ENCODE measurements around the gene COL5A1.
A peak's percentile ranks its signal among the peaks of the same experiment; 100 is the strongest.

Gene COL5A1

DNA sequence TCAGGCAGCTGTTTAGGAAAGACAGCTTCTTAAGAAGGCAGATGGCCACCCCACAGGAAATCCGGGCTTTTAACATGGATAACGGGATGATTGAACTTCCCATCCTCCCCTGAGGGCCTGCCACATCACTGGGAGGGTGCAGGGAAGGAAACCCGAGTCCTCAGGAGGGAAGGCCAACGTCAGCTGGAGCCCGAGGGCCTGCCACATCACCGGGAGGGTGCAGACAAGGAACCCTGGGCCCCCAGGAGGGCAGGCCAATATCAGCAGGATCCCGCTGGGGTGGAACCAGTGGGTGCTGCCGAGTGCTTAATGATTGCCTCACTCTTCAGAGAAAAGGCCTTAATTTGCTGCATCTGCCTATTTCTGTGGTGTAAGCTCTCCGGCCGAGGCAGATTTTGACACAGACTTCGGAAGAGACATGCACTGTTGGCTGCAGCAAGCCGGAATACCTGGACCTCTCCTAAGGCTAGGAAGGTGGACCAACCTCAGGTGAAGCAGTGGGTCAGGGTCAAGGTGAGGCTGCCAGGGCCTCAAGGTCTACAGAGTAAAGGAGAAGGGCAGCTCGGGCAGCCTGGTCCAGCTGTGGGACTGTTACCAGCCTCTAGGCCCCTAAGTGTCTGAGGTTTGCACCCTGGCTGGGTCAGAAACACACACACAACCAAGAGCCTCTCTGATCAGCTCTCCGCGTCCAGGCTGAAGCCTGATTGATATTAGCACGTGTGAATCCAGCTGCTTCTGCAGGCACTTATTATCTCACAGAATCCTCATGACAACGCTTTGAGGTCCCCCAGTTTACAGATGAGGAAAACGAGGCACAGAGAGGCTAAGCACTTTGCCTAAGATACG is 14.8 kb upstream of the COL5A1 start:
- peak; percentile 36 for DNase-seq

DNA sequence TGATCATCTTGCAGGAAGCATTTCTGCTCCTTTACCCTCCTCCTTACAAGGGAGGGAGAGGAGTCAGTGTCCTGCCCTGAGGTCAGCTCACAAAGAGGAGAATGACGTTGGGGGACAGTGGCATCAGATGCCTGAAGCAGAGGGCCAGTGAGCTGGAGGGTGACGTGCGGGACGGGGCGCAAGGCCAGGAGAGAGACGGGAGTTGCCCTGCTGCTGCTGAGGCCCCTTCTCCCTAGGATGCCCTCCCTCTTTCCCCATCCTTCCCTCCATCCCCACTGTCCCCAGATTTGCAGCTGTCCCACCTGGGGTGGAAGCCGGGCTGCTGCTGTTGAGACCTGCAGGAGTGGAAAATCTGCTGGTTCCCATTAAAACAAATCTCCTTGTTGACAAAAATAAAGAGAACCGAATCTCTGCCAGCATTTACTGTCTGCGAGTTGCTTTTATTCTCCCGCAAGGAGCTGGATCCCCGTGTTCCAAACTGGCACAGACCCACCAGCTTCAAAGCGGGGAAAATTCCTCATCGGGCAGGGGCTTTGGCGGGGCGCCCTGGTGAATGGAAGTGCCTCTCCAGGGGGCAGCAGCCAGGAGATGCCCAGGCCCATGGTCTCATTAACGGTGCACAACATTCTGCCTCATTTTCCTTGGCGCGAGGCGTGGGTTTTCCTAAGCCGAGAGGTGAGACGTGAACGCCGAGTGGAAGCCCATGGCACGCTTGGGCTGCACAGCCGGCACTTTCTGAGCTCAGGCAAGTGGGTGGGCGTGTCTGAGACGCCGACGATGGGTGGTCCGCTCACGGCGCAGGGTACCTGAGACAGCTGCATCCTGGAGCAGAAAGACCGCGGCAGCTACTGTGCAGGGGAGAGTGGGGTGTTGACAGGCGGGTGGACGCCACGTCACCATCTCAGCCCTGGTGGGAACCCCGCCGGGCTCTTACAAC is 13.9 kb upstream of the COL5A1 start:
- DNase-seq = peak; percentile 56

DNA sequence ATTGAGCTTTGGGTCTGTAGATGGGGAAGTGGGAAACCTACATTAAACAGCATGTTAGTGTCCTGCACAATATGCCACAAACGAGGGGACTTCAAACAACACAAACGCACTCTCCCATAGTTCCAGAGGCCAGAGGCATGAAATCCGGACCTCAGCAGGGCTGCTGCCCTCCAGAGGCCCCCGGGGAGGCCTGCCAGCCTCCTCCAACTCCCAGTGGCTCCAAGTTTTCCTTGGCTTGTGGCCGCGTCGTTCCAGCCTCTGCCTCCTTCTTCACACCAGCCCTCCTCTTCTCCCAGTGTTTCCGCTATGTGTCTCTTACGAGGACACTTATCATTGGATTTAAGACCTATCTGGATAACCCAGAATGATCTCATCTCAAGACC is 13.3 kb upstream of the COL5A1 start:
- no peak for DNase-seq

DNA sequence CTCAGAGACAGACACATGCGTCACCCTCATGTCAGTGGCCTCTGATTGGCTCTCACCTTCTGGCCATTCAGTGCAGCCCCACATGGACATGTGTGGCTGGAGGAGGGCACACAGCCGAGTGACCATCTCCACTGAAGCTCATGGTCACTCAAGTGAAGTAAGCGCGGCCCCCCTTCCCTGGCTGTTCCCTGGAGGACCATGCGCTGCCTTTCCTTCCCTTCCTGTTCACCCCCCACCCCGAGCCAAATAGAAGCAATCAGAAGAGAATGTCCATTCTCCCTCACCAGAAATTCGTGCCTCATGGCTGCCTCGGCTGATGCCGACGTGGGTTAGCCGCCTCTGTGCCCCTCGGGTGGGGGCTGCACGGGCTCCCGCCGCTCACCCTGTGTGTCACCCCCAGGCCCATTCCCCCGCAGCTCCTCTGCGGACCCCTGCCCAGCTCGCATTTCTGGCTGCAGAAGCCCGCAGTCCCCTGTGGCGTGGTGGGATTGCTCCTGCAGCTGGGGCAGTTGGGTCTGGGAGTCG is 12.5 kb upstream of the COL5A1 start:
- no peak for DNase-seq

DNA sequence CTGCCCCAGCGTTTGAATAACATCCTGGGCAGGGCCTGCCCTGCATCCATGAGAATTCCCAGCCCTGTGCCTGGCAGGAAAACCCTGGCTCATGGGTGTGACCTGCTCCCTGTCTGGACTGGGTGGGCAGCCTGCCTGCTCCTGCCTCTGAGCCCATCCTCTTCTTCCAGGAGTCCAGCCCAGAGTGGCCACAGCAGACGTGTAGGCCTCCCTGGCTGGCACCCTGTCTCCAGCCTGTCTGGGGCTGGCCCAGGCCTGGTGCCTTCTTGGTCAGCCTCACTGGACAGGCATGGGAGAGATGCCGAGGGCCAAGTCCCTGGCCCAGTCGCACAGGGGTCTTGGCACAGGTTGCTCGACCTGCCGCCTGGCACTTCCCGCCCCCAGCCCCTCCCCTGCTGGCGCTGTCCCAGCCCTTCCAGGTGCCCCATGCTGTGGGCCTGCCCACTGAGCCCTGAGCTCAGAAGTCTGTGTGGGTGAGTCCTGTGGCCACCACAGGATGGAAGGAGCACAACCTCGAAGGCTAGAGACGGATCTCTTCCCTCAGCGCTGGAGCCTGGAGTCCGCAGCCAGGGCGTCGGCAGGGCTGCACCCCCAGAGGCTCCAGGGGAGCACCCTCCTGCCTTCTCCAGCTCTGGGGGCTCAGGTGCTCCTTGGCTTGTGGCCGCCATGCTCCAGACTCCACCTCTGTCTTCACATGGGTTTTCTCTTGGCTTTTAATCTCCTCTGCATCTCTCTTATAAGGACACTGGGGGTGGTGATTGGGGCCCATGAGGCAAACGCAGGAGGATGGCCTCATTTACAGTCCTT is 11.8 kb upstream of the COL5A1 start:
- DNase-seq = peak; percentile 58

DNA sequence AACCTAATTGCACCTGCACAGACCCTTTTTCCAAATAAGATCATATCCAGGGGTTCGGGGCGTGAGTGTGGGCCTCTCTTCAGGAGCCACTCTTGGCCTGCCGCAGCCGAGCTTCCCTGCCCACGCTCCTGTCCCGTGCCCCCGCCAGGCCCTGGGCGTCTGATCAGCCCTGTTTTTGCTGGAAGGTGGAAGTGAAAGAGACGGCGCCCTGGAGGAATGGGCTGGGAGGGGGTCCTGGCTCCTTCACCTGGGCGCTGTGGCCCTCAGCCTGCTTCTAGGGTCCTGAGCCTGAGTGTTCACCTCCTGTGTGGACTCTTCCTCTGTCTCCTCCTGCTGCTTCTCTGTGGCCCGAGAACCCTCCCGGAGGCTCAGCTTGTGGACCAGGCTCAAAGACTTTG is 11.2 kb upstream of the COL5A1 start:
- DNase-seq = peak; percentile 48

DNA sequence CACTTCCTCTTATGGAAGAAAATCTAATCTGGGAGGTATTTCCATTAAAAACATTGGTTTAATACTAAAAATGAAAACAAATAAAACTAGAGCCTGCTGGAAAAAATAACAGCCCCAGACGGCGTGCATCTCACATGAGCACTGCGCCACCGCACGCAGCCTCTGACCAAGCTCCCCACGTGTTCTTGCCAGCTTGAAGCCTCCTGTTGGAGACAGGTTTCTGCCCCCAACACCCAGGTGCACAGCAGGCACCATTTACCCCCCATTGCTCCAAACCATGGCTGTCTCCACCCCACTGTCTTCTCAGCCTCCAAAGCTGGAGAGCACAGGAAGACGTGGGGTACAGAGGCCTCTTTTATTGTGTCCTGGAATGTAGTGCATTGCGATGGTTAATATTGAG is 10.7 kb upstream of the COL5A1 start:
- peak; percentile 36 for DNase-seq

DNA sequence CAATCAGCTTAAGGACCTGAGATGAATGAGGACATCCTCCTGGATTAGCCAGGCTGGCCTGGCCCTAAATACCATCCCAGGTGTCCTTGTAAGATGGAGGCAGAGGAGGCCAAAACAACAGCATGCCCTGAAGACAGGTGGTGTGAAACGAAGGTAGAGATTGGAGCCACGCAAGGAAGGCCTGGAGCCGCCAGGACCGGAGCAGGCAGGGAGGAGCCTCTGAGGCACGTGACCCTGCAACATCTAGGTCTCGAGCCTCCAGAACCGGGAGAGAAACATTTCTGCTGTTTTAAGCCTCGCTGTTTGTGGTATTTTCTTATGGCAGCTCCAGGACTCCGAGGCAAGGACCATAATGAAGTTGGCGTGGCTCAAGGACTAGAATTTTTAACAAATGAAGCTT is 9.7 kb upstream of the COL5A1 start:
- DNase-seq = peak; percentile 45

DNA sequence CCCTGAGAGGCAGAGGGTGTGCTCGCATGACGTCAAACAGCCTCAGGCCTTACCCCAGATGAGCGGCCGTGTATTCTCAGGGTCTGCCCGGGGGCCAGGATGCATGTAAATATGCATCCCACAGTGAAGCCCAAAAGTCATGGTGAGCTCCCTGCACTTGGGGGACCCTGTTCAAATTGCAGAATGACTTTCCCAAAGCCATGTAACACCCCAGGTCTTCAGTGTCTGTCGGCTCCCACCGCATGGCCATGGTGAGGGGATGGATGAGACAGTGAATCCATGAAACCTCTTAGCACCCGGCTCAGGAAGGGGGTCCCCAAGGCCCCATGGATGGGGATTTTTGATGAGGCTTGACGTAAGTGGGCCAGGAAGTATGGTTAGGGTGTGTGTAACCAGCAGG is 9.3 kb upstream of the COL5A1 start:
- DNase-seq = peak; percentile 27

DNA sequence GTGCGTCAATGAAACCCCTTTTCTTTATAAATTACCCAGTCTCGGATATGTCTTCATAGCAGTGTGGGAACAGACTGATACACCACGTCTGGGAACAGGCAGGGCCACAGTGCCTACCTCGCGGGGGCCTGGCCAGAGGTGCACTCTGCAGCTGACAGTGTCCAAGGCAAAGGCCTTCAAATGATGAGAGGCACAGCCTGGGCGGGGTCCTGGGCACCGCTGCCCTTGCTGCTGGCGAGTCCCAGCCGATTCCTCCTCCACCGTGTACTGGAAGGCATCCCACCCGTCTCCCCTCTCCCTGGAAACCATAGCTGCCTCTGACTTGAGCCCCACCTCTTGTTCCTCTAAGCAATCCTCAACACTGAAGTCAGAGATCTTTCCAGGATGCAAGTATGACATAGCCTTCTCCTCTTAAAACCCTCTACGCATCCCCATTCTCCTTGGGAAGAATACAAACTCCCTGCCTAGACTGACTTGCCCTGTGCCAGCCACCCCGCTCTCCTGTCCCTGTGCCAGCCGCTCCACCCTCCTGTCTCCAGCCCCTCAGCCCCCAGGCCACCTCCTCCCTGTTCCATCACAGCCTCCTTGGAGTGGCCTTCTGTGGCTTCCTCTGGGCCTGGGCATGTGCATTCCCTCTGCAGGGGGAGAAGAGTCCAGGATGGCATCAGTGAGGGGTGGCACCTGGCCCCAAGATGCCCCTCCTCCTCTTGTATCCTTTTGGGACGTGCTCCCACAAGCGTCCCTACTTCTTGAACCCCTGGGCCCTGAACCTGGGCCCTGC is 8.1 kb upstream of the COL5A1 start:
- peak; percentile 51 for DNase-seq

DNA sequence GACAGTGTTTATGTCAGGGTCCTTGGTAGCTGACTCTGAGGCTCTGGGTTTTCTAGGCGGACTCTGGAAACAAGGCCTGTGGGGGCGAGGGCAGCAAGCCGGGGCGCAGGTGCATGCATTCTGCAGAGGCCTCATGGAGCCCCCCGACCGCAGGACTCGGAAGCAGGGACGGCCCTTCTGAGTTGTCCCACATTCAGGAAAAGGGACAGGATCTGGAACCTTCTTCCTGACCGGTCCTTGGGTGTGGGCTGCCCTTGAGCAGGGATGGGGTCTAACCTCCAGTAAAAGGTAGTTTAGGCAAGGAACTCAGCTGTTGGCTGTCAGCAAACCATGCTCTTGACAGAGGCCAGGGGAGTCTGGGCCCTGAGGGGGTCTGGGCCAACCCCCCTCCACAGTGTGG is 7.4 kb upstream of the COL5A1 start:
- DNase-seq = no peak

DNA sequence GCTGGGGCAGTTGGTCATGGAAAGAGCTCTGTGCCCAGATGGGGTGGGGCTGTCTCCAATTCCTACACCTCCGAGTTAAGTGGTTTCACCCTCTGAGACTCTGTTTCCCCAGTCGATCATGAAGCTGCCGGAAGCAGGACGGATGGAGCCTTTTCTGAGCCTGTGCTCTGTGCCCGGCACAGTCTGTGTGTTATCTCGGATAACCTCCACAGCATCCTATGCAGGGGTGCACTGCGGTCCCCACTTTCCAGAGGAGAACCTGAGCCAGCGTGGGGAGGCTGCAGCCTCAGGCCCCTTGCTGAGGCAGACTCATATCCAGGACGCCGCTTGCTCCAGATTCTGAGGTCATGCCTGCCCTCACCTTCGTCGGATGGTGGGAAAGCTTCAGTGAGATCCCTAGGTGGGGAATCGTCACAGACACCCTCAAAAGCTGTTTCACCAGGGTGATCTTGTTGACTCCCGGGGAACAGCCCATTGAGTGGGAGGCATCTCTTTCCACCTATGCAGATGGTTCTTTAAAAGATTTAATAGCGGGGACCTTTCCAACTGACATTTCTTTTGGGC is 6.9 kb upstream of the COL5A1 start:
- DNase-seq = peak; percentile 47

DNA sequence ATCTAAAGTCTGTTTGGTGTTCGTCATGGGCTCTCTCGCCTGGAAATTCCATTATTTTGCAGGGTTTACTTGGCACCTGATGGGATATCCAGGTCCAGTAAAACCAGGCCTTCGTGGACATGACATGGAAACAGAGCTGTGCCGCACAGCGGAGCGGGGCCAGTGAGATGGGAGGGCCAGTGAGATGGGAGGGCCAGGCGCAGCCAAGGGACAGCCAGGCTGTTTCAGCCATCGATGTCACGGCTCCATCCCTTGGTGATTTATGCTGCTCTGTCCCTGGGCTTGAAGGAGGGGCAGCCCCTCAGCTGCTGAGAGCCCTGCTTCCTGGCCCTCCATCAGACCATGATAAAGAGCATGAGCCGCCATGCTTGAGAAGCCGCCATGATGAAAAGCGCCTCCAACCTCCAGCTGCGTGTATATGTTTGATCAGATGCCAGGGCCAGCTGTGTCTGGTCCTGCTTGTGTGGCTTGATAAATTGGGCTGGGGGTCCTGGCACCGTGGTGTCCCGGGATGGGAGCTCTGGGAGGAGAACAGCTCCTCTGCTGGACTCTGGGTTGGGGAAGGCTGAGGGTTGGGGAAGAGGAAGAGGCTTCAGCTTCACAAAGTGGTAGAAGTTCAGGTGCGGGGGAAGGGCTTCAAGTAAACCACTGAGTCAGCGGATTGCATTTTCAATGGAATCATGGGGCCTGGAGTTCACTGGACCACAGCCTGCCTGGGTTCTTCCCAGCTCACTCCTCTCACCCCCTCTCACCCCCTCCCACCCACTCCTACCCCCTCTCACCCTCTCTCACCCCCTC is 6.1 kb upstream of the COL5A1 start:
- DNase-seq = peak; percentile 14

DNA sequence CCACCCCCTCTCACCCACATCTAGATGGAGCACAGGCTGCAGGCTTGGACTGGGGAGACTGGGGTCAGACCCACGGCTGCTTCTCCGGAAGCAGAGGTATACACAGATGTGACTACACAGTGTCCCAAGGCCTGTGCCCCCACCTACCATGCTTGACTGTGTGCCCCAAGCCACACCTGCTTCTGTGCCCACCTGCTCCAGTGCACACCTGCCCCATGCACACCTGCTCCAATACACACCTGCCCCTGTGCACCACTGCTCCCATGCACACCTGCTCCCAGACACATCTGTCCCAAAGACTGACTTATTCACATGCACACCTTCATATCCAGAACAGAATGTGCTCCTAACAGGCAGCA is 5.5 kb upstream of the COL5A1 start:
- DNase-seq = no peak

DNA sequence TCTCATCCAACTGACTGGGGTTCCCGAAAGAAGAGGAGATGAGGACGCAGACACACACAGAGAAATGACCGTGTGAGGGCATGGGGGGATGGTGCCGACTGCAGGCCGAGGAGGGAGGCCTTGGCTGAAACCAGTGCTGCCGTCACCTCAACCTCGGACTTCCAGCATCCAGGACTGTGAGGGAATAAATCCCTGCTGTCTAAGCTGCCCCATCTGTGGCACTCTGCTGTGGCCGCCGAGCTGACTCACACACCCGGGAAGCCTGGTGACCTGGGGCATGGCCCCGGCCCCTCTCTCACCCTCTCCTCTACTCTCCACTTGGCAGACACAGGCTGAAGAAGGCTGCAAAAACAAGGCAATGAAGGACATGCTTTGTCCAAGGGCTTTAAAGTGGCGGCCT is 4.4 kb upstream of the COL5A1 start:
- DNase-seq = no peak

DNA sequence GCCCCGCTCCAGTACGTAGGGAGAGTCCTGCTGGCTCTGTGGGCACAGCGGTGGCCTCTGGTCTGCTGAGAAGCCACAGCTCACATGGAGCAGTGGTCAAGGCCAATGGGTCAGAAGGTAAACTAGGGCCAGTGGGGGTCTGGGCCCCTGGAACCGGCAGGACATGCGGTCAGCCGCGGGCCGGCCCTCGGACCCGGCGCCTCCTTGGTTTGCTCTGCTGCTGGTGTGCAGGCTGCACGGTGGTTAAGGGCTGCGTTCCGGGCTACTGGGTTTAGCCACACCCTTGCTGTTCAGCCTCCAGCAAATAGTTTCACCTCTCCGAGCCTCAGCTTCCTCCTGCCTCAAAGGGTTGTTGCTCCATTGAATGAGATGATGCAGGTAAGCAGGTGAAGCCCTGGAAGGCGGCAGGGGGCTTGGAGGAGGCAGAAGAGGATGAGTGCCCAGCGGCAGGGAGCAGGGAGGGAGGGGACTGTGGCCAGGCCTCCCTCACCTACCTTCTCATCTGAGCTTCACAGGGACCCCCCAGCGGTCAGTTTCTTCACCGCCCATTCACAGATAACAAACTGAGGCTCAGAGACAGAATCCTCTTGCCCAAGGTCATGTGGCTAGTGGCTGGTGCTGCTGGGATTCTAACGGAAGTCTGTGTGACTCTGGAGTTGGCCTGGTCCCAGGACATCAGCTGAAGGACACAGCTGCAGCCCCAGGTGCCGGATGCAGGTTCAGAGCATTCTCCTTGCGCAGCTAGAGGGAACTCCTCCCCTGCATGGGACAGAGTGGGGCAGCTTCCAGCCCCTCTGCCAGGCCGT is 3.7 kb upstream of the COL5A1 start:
- no peak for DNase-seq

DNA sequence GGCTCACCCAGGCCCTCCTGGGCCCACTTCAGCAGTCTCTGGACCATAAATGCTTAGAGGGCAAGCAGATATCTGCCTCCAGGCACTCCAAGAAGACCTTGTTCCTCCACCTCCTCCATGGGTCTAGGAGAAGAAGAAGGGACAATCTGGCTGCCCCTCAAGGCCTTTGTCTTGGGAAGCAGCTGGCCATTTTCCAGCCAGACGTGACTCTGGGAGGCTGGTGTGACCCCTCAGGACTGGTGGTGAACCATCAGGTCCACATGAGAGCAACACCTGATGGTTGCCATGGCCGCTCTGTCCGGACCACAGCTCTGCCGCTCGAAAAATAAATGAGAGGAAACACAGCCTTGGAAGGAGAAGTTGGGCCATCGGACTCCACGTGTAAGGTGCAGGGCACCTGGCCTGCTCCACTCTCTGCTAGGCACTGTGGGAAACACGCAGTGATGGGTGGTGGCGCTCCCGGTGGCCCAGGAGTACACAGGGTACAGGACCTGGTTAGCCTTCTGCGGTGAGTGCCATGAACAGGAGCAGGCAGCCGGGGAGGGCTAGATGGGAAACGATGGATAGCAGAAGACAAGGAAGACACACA is 3.0 kb upstream of the COL5A1 start:
- no peak for DNase-seq

DNA sequence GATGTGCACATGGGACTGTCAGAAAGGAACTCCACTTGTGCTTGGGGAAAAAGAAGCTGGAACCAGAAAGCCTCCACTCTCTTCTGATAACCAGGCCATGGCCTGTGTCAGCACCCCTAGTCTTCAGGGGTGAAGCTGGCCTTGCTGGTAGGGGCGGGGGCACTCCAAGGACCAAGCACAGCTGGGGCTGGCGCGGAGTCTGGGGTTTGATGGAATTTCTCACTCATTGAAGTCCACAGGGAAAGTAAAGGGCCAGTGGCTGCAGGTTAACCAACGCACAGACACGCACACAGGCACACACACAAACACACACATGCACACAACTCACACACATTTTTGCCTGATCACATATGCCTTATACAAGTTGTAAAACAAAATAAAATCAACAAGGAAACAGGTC is 1.6 kb upstream of the COL5A1 start:
- DNase-seq = no peak

DNA sequence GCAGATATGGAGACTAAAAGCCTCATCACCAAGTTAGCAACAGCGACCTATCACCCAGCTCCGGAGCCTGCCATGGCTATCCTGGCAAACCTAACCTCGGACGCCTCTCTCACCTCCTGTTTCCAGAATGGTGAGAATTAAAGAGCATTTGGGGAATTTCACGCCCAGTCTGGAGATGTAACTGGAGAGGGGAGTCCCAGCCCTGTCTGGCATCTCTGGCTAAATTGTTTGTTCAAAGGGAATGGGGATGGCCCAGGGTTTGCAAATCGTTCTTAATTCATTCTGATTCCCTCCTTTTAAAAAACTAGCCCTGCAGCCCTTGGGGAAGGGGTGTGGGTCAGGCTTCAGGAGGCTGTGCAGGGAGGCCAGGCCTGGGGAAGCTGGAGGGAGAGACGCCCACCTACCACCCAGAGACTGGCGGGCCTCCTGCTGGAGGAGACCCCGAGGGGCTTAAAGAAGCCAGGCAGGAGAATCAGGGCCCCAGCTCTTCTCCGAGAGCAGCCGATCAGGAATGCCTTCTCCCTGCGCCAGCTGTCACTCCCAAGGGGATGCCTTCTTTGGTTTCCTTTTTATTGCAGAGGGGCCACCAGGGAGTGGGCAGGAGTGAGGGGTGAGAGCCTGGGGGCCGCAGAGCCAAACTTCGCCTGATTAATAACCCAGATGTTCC is 964 bp upstream of the COL5A1 start:
- DNase-seq = no peak
